Suprapubic skin (tissue), 4 donors: ENCODE measurements around the gene RB1. TPM values are rescaled to one million over a fixed set of nuclear protein-coding genes. Genes with fewer than 3 reads are reported as not detected.

ENCODE experiments used
- DNase-seq, 2 donors: peaks; one replicate each; pipeline ENCODE4 v3.0.0-alpha.2; 2019; ENCODE audit warnings: low spot score in 2 of 2
- H3K27ac ChIP-seq: fragments of 200-600 bp; sonication (generic); one replicate; pipeline ENCODE4 v1.5.1; 2019
- H3K27me3 ChIP-seq: fragments of 200-600 bp; sonication (generic); one replicate; pipeline ENCODE4 v1.5.1; 2019
- H3K36me3 ChIP-seq: fragments of 200-600 bp; sonication (generic); one replicate; pipeline ENCODE4 v1.5.1; 2019
- H3K4me1 ChIP-seq: fragments of 200-600 bp; sonication (generic); one replicate; pipeline ENCODE4 v1.5.1; 2019
- H3K4me3 ChIP-seq: fragments of 200-600 bp; sonication (generic); one replicate; pipeline ENCODE4 v1.5.1; 2019; ENCODE audit warnings: mild to moderate bottlenecking
- H3K9me3 ChIP-seq: fragments of 200-600 bp; sonication (generic); one replicate; pipeline ENCODE4 v1.5.1; 2019
- EP300 ChIP-seq: sonication (generic); formaldehyde crosslinking; IDR thresholded peaks from one replicate; pipeline ENCODE4 v1.6.1; 2017; ENCODE audit warnings: antibody characterized with exemption
- POLR2A ChIP-seq, 2 donors: fragments of 450-650 bp; IDR thresholded peaks; one replicate each; pipeline ENCODE4 v1.6.1; 2017; ENCODE audit warnings: antibody characterized with exemption in 2 of 2, mild to moderate bottlenecking in 2 of 2, moderate library complexity in 2 of 2
- POLR2AphosphoS5 ChIP-seq, 3 donors: sonication (generic); formaldehyde crosslinking; IDR thresholded peaks; one replicate each; pipeline ENCODE4 v1.6.1; 2017; ENCODE audit warnings: antibody characterized with exemption in 3 of 3
- WGBS: methylation state at CpG from one replicate; pipeline ENCODE4 v1.1.5; 2018; 5-methylcytosine and 5-hydroxymethylcytosine counted together
- total RNA-seq, 4 donors: library from RNA; depleted of rRNA; stranded (reverse); fragments of >200 nt; gene quantifications; one replicate each; pipeline ENCODE4 v1.1.0, GENCODE V29; 2016
- TF ChIP-seq, protein P1 (sequence below), 2 donors: fragments of 200-600 bp in 1 of 2; fragments of 450-650 bp in 1 of 2; sonication (generic) in 1 of 2; IDR thresholded peaks; one replicate each; pipeline ENCODE4 v1.5.1; 2016 to 2019; ENCODE audit warnings: antibody characterized with exemption in 2 of 2, mild to moderate bottlenecking in 1 of 2, moderate library complexity in 1 of 2

Gene RB1
- total RNA-seq, 4 donors from 2014 or later = 18.0 to 31.5 (median 20.7) TPM

DNA sequence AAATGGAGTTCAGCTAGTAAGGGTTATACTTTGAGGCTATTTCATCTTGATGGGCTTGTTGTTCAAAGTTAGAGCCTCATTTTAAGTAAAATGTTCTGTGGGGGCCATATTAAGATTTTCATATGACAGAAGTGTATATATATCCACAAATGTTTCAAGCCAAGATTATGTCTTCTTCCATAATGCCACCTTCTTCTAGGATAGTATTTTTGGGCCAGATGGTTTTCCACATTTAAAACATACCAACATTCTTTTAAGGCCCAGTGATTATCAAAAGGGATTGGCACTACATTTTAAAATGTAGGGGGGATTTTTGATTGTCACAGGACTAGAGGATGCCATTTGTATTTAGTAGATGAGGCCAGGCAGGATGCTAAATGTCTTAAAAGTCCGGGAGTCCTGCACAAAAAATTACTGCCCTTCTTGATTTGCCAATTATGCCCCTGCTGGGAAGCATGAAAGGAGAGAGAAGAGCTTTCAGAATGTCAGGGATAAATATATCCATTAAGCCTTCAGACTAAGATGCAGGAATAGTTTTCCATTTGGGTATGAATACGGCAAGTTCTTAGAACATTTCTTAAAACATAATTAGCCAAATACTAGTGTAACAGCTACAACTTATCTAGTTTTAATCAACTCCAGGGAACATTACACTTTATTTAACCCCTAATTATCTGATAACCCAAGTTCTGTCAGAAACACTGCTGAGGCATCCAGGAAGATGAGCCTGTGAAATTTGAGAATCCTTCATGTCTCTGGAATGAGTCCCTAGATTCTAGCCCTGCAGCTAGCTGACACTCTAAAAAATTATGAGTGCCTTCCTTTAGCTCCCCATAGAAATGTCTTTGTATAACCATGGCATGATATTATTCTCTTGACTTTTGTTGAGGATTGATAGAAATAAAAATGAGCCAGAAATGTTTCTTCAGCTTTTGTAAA, 36.6 kb upstream of the RB1 start:
- Histone ChIP-seq H3K4me1 (peaks cover 2% of the 10 kb centered on the region), H3K9me3 (no peaks in the 10 kb centered on the region), H3K4me3 (no peak overlapping the region), H3K27ac (no peak overlapping the region), H3K36me3 (peaks cover 42% of the 10 kb centered on the region), H3K27me3 (no peaks in the 10 kb centered on the region)
- DNase-seq = no peak
- TF ChIP-seq, protein P1, sequence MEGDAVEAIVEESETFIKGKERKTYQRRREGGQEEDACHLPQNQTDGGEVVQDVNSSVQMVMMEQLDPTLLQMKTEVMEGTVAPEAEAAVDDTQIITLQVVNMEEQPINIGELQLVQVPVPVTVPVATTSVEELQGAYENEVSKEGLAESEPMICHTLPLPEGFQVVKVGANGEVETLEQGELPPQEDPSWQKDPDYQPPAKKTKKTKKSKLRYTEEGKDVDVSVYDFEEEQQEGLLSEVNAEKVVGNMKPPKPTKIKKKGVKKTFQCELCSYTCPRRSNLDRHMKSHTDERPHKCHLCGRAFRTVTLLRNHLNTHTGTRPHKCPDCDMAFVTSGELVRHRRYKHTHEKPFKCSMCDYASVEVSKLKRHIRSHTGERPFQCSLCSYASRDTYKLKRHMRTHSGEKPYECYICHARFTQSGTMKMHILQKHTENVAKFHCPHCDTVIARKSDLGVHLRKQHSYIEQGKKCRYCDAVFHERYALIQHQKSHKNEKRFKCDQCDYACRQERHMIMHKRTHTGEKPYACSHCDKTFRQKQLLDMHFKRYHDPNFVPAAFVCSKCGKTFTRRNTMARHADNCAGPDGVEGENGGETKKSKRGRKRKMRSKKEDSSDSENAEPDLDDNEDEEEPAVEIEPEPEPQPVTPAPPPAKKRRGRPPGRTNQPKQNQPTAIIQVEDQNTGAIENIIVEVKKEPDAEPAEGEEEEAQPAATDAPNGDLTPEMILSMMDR (IDR thresholded peaks at IDR 0.05) = no peak
- no peak for TF ChIP-seq EP300
- no peak for TF ChIP-seq POLR2AphosphoS5 (IDR thresholded peaks at IDR 0.05)
- TF ChIP-seq POLR2A (IDR thresholded peaks at IDR 0.05) = no peak
- WGBS = 74% methylated on average over 2 of the region's 2 CpGs

DNA sequence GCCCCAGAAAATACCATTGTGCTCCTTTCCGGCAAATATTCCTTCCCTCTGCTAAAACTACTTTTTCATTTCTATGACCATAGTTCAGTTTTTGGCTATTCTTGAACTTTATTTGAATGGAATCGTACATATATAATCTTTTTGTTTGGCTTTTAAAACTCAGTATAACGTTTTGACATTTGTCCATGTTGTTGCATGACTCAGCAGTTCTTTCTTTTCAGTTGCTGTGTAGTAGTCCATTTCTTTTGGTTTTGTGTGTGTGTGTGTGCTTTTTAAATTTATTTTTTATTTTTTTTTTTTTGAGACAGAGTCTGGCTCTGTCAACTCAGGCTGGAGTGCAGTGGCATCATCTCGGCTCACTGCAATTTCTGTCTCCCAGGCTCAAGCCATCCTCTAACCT, 35.5 kb upstream of the RB1 start:
- DNase-seq = no peak
- WGBS = 89% methylated on average over 4 of the region's 4 CpGs
- Histone ChIP-seq H3K27ac (no peak overlapping the region), H3K4me3 (no peak overlapping the region), H3K27me3 (no peaks in the 10 kb centered on the region), H3K36me3 (peaks cover 35% of the 10 kb centered on the region), H3K4me1 (no peaks in the 10 kb centered on the region), H3K9me3 (no peaks in the 10 kb centered on the region)
- TF ChIP-seq, protein P1 (IDR thresholded peaks at IDR 0.05) = no peak
- TF ChIP-seq POLR2A (IDR thresholded peaks at IDR 0.05) (no peak), POLR2AphosphoS5 (IDR thresholded peaks at IDR 0.05) (no peak), EP300 (no peak)

DNA sequence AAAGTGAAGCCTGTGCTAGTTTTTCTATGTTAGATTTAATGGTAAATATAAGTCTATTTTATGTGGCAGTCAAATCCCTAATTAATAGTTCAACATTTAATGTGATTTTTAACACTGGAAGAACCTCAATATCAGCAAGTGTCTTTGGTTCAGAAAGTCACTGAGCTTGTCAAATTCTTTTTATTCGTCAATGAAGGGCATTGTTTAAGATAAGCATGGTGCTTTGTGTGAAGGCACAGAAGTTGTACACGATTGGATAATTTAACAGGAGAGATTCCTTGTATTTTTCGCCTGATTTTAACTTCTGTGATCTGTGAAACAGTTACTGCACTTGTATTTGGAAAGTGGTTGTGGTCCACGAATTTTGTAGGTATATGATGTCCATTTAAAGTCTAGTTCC, 30.2 kb upstream of the RB1 start:
- 90% methylated on average over 4 of the region's 4 CpGs for WGBS

DNA sequence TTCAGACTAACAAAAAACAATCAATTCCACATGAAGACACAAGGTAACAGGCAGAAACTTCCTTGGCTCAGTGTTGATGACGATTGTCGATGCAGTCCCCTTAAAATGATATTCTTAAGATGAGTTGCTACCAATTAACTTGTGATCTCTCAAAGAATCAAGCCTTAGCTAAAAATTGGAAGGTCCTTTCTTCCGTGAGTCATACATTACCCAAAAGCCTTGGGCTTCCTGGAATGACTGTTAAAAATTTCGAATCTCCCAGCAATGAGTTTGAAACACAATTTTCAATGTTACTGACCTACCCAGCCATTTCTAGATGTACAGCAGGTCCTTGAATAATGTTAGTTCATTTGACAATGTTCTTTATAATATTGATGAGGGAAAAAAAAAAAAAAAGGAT, 28.0 kb upstream of the RB1 start:
- H3K4me3 ChIP-seq = no peak overlapping the region
- H3K36me3 ChIP-seq = no peaks in the 10 kb centered on the region
- H3K9me3 ChIP-seq = no peaks in the 10 kb centered on the region
- no peak for TF ChIP-seq POLR2AphosphoS5 (IDR thresholded peaks at IDR 0.05)
- no peak for TF ChIP-seq EP300
- TF ChIP-seq POLR2A (IDR thresholded peaks at IDR 0.05) = no peak
- TF ChIP-seq, protein P1 (IDR thresholded peaks at IDR 0.05) = no peak
- no peaks in the 10 kb centered on the region for H3K4me1 ChIP-seq
- no peaks in the 10 kb centered on the region for H3K27me3 ChIP-seq
- no peak for DNase-seq
- no peak overlapping the region for H3K27ac ChIP-seq
- 73% methylated on average over 4 of the region's 4 CpGs for WGBS

More for the DNA sequence above, 30.2 kb upstream of the RB1 start:
- H3K27ac ChIP-seq = no peak overlapping the region
- H3K4me3 ChIP-seq = no peak overlapping the region
- DNase-seq = no peak
- H3K27me3 ChIP-seq = no peaks in the 10 kb centered on the region
- H3K9me3 ChIP-seq = no peaks in the 10 kb centered on the region
- no peak for TF ChIP-seq EP300
- TF ChIP-seq, protein P1 (IDR thresholded peaks at IDR 0.05) = no peak
- TF ChIP-seq POLR2AphosphoS5 (IDR thresholded peaks at IDR 0.05) = no peak
- no peaks in the 10 kb centered on the region for H3K4me1 ChIP-seq
- peaks cover 13% of the 10 kb centered on the region for H3K36me3 ChIP-seq

DNA sequence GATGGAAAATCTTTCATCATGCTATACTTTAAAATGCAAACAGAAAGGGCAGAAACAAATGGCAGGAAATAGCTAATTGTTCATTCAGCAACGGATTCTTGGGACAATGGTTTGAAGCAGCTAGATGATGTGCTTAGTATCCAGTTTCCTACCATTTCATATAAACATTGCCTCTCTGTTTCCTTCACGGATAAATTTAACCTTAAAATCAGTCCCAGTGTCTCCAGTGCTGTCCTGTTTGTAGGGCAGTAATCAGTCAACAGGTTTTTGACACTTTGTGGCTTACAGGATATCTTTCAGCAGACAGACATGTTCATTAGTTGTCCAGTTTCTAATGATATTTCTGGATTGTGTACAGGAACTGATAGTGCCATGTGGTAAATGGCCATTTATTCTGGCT, 24.7 kb upstream of the RB1 start:
- H3K27ac ChIP-seq = no peak overlapping the region

More for the DNA sequence above, 24.7 kb upstream of the RB1 start:
- no peaks in the 10 kb centered on the region for H3K4me1 ChIP-seq
- no peak for DNase-seq
- no peaks in the 10 kb centered on the region for H3K9me3 ChIP-seq
- no peaks in the 10 kb centered on the region for H3K27me3 ChIP-seq
- H3K36me3 ChIP-seq = no peaks in the 10 kb centered on the region
- H3K4me3 ChIP-seq = no peak overlapping the region
- TF ChIP-seq POLR2A (IDR thresholded peaks at IDR 0.05) (no peak), EP300 (no peak), POLR2AphosphoS5 (IDR thresholded peaks at IDR 0.05) (no peak)
- TF ChIP-seq, protein P1 (IDR thresholded peaks at IDR 0.05) = no peak
- 51% methylated on average over 2 of the region's 2 CpGs for WGBS
